GM21381 (cell line): ENCODE results near the gene CDKN1C.

ENCODE experiments used
- ATAC-seq: cut with Tn5 transposase; IDR thresholded peaks from one replicate; pipeline ENCODE4 v1.9.1; 2021; ENCODE audit warnings: mild to moderate bottlenecking, moderate library complexity; ENCODE audit not compliant: unreplicated experiment

Gene CDKN1C

GRCh38 chr11:2923446-2924375, 38.1 kb upstream of the CDKN1C start:
- ATAC-seq = no peak

DNA sequence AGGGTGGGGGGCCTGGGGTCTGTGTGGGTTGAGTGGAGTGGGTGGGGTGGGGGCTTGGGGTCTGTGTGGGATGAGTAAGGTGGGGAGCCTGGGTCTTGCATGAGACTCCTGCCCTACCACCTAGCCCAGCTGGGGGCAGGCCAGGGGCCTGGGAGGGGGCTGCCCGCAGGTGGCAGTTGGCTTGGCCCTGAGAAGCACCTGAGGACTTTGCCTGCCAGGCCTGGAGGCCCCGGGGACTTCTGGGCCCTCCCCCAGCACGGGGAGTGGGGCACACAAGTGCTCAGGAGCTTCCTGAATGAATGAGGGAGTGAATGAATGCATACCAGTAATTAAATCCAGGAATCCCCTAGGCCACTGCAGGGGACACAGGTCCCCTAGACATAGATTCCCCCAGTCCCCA, 37.1 kb upstream of the CDKN1C start:
- no peak for ATAC-seq

GRCh38 chr11:2921742-2922493, 36.3 kb upstream of the CDKN1C start:
- no peak for ATAC-seq

- no peak for ATAC-seq
Measured at GRCh38 chr11:2921261-2921660, 35.7 kb upstream of the CDKN1C start.

- no peak for ATAC-seq
Measured at GRCh38 chr11:2920343-2920742, 34.8 kb upstream of the CDKN1C start.

DNA sequence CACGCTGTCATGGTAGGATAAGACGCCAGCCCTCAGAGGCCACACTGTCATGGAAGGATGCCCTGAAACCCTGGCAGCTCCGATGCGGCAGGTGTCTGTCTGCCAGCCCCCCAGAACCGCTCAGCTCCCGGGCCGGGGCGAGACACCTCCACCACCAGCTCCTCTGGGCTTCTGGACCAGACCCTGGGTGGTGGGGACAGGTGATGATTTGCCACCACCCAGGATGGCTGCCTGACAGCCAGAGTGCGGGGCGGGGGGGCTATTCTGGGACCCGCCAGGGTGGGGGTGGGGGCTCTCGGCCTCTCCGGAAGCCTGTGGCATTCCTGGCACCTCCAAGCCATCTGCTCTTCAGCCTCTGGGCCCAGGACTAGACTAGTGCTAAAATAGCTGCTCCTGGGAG, 34.3 kb upstream of the CDKN1C start:
- no peak for ATAC-seq

DNA sequence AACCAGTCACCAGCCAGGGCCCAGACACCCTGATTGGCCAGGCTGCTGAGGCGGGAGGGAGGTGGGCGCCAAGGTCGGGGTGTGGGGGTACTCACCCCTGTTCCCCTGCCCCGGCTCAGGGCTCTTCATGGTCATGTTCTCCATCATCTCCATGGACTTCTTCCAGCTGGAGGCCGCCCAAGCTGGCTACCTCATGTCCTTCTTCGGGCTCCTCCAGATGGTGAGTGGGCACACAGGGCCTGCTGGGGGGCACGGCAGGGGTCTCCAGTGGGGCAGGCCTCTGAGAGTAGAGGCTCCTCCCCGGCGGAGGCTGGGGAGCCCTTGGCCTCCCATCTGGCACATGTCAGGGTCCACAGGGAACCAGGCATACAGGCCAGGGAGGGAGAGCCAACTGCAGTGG, 33.6 kb upstream of the CDKN1C start:
- ATAC-seq = no peak

GRCh38 chr11:2917842-2918490, 32.4 kb upstream of the CDKN1C start:
- ATAC-seq = no peak

- no peak for ATAC-seq
Measured at GRCh38 chr11:2916892-2917645, 31.5 kb upstream of the CDKN1C start.

DNA sequence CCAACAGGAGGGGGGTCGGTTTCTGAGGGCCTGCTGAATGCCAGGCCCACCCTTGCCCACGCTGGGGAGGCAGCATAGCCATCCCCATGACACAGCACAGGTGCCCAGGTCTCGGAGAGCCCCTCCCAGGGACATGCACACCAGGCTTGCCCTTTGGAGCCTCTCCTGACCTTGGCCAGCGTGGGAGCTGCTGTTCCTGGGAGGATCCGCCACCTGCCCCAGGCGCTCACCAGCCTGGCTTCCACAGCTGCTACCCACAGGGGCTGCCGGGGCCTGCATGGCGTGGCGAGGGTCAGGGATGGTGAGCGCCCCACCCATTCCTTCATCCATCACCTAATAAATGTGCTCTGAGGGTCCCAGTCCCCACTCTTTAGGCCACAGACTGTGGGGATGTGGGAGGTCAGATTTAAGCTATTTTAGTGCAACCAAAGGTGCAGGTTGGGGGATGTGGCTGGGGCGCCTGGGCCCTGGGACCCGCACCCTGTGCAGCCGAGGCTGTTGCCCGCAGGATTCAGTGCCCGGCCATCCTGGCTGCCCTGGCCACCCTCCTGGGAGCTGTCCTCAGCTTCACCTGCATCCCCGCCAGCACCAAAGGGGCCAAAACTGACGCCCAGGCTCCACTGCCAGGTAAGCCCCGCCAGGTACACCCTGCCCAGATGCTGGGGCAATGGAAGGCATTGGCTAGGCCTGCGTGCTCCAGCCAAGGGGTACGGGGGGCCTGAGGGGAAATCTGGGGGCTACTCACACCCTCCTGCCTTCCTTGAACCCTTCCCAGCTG, 30.7 kb upstream of the CDKN1C start:
- no peak for ATAC-seq

- no peak for ATAC-seq
Measured at GRCh38 chr11:2915473-2915872, 29.9 kb upstream of the CDKN1C start.

DNA sequence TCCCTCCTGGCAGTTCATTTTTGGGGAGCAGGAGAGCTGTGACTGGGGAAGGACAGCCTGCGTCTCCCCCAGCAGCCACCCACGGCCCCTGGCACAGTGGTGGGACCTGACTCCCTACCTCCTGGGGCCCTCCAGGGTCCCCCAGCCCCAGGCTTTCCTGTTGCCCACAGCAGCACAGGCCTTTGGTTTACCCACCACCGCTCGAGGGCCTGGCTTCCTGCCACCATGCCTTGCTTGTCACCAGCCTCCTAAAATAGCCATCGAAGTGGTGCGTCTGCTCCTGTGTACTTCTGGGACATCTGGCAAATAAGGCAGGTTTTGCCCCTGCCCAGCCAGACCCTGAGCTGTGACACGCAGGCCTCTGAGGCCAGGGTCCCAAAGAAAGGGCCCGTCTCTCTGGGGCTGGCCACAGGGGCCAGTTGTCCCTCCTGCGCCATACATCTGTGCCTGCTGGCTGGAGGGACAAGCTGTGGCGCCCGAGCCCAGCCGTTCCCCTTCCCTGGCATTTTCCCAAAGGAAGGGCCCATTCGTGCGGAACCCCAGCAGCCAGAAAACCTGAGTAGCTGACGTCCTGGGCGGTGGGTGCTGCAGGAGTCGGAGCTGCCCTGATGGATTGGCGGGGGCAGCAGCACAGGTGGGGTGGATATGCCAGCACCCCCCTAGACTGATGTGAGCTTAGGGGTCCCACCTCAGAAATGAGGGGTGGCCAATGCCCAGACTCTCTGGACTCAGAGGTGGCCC, 29.1 kb upstream of the CDKN1C start:
- ATAC-seq = no peak

DNA sequence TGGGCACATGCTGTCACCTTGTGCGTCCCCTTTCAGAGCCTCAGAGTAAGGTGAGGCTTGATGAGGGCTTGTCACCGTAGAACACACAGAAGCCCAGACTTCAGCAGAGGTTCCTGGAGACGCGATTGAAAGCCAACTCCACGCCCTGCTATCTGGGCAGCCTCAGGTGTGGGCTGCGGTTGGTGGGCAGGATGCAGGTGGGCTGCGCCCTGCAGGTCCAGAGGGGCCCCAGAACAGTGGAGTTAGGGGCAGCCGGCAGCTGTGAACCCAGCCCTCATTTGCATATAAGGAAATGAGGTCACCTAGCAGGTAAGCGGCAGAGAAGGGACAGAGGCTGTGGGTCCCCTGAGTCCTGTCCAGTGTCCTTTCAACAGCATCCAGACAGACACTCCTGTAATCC, 28.2 kb upstream of the CDKN1C start:
- ATAC-seq = no peak

- ATAC-seq = no peak
Measured at GRCh38 chr11:2913019-2913431, 27.4 kb upstream of the CDKN1C start.

- ATAC-seq = no peak
Measured at GRCh38 chr11:2912498-2912897, 26.9 kb upstream of the CDKN1C start.

GRCh38 chr11:2911785-2912391, 26.3 kb upstream of the CDKN1C start:
- no peak for ATAC-seq

DNA sequence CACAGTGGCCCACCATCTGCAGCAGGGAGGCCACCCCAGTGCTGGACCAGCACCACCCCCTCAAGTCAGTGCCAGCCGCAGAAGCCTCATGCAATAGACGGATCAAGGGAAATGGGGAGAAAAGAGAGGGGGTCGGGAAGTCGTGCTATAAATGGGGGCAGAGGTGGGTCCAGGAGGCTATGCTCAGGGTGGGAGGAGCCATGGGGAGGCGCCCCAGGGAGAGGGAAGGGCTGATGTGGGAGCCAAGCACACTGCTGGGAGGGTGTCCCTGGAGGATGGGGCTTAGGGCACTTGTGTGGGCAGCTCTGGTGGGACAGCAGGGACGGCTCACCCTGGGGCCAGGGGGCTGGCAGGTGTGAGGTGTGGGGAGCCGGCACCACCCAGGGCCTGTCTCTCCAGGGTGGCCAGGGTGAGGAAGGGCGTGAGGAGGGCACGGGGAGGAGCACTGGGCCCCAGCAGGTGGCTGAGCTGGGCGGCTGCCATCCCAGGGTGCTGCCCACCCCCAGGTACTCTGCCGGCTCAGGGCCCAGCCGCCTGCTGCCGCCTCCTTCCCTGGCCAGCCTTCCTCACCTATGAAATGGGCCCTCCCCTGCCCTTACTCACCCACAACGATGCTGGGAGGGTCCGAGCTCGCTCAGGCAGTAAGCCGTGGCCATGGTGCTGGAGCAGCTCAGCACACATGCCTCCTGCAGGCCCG, 25.7 kb upstream of the CDKN1C start:
- no peak for ATAC-seq

GRCh38 chr11:2910401-2910955, 24.9 kb upstream of the CDKN1C start:
- no peak for ATAC-seq
